Measurements from ENCODE around the gene SIGLEC10.

Gene SIGLEC10

DNA sequence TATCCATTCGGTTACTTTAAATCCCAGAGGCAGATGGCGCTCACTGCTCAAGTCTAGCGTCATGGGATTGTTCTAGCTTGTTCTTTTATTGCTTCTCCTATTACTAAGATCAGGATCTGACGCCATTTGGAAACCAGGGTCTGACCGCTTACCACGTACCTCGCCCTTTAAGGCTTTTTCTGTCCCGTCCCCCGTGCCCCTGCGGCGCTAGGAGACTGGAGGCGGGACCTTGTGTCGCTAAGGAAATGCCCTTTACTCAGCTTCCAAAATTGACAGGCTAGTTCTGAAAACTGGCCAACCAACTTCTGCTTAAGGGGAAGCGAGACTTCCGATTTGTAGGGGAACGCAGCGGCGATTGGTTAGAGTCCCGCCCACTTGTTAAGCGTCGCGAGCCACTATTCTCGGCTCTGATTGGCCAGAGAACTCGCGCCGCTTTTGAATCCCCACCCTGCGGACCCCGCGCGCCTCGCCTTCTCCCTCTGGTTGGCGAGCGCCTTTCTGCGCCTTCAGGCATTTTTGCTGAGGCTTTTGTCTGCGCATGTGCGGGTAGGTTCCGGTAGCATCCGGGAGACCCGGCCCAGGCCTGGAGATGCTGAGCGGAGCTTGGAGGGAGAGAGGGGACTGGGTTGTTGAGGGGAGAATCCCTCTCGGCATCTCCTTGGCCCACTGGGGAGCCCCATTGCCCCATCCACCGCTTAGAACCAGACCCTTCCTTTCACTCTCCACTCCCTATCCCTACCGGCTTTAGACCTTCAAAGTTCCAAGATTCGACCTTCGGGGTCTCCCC is 23.2 kb downstream of the SIGLEC10 start:
- peak; percentile 78 to 93 for DNase-seq (ENCODE audit: low read depth in 2 of 2)

DNA sequence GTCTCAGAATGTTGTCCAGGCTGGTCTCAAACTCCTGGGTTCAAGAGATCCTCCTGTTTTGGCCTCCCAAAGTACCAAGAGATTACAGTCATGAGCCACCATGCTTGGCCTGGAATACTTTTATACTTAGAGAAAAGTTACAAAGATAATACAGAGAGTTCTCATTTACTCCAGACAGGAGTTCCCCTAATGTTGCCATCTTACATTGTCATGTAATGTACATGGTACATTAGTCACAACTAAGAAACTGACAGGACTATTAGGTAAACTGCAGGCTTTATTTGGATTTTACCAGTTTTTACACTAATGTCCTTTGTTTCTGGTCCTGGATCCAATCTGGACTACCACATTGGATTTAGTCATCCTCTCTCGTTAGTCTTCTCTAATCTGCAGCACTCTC is 24.7 kb downstream of the SIGLEC10 start:
- no peak for DNase-seq (ENCODE audit: low read depth in 2 of 2)

DNA sequence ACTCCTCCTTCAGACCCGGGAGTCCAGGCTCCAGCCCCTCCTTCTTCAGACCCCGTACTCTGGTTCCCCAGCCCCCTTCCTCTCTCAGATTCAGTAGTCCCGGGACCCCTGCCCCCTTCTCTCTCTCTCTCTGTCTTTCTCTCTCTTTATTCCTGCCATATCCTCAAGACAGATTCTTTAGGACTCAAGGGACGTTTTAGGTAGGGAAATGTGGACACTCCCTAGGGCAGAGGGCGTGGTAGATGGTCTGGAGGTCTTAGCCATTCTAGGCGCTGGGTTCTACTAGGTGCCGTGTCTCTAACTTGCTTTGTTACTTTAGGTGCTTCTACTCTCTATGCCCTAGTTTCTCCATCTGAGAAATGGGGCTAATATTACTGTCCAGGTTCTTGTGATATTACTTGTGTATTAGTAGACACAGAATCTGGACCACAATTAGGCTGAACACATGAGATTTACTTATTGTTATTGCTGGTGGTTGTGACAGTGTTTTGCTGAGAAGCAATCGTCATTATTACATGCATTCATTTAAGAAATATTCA is 26.3 kb downstream of the SIGLEC10 start:
- DNase-seq (ENCODE audit: low read depth in 2 of 2): no peak

DNA sequence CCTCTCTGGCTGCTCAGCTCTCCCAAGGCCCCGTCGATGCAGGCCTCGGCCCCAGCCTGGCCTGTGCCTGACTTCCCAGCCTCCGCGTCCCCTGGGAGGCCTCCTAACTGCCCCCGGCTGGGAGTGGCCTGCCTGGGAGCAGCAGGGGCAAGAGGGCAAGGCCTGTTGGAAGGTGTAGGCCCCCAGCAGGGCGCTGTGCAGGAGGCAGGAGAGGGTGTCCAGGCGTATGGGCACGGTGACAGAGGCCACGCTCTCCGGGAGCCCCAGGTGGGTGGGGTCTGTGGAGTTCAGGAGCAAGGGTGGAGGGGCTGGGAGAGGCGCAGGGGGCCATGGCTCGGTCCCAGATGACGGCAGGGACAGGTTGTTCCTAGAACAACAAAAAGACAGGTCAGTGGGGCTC is 28.3 kb downstream of the SIGLEC10 start:
- DNase-seq (ENCODE audit: low read depth in 2 of 2): no peak

DNA sequence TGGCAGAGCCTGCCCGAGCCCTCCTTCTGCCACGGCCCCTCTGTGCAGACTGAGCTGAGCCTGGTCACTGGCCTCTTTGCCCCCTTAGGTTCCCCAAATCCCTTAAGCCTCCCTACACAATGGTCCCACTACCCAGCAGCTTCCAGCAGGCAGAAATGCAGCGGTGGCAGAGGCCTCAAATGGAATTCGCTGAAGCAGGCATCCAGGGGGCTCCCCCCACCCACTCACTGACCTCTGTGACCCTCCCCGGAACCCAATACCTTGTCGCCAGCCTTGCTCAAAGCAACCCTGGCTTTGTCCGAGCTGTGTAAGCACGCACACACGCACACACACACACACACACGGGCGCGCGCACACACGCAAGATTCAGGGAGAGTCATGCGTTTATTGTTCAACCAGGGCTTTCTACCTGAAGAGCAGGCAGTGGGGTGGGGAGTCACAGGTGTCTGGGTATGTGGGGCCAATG is 29.5 kb downstream of the SIGLEC10 start, which contains the start of gene LIM2:
Gene LIM2 (minus strand): TSS at position 51 of the 466 bp plus-strand sequence. CDS start 531 bp downstream, outside the sequence.
- DNase-seq (ENCODE audit: low read depth in 2 of 2): no peak

DNA sequence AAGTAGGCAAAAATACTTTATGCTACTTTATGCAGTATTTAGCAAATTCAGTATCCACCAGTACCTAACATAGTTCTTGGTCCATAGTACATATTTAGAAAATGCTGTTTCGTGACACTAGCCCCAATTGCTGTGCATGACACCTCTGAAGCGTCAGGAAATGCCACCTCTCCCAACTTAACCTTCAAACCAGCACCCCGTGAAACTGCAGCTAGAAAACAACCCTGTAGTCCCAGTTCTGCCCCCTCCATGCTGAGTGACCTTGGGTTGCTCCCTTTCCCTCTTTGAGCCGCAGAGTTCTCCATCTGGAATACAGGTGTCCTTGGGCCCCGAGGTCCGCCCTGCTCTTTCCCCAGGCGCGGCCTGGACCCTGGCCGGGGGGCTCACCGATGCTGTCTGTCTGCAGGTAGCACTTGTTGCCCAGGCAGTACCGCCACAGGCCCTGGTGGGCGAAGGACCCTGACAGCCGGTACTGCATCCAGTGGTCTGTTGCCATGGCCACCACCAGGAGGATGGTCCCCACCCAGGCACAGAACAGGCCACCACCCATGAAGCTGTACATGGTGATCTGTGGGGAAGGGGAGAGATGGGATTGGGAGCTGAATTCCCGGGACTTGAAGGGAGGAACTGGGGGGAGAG is 30.4 kb downstream of the SIGLEC10 start:
- no peak for DNase-seq (ENCODE audit: low read depth in 2 of 2)

DNA sequence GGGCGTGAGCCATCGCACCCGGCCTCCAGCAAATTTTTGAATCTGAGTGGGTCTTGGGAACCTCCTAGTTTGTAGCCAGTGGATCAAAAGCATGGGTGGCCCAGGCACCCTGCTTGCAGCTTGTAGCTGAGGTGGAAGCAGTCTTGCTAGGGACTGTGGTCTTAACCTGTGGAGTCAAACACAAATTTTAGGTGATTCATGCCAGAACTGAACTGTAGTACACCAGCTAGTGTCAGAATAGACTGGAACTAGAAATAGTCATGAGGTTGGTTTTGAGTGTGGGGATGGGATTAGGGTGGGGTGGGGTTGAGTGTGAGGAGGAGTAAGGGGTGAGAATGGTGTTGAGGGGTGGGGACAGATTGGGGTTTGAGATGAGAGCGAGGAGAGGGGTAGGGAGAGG is 35.4 kb downstream of the SIGLEC10 start:
- no peak for DNase-seq (ENCODE audit: low read depth in 2 of 2)

DNA sequence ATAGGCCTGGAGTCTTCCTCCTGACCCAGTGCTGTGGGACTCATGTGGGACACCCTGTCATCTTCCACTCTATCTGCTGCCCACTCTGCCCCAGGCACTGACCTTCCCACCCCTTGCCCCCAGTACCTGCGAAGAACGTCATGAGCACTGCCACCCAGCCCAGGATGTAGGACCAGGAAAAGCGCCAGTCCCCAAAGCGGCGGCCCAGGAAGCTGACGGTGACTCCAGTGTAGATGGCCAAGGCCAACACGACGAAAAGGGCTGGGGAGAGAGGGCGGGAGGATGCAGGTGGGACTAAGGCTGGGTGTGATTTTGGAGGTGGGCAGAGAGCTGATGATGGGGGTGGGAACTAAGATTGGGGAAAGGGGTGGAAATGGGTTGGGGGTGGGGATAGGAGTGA is 37.1 kb downstream of the SIGLEC10 start:
- DNase-seq (ENCODE audit: low read depth in 2 of 2): no peak

DNA sequence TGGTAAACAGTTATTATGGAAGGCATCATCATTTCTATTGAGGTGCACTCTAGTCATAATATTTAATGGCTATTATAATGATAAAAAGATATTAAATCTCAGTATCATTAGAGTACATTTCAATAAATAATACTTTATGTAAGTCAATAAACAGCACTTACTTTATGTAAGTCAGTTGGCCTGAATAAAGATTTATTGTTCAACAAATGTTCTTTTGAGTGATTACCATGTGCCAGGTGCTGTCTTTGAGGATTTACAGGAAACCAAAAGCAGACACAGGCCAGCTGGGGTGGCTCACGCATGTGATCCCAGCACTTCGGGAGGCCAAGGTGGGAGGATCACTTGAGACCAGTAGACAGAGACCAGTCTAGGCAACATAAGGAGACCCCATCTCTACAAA is 40.0 kb downstream of the SIGLEC10 start:
- DNase-seq (ENCODE audit: low read depth in 2 of 2): no peak

DNA sequence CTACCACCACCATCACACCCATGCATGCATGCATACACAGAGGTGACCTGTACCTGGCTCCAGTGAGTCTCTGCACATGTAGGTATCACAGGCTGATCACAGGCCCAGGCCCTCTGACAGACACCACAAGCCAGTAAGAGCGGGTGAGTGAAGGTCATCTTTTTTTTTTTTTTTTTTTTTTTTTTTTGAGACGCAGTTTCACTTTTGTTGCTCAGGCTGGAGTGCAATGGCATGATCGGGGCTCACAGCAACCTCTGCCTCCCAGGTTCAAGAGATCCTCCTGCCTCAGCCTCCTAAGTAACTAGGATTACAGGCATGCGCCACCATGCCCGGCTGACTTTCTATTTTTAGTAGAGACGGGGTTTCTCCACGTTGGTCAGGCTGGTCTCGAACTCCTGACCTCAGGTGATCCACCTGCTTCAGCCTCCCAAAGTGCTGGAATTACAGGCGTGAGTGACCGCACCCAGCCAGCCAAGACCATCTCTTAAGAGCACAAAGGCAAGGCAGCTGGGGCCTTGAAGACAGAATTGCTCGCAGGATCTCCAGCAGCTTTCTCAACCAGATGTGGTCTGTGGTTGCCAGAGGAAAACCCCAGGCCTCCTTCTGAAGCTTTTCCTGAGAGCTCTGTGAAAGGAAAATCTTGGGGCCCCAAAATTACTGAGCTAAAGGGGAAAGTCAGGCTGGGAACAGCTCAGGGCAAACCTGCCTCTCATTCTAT is 41.8 kb downstream of the SIGLEC10 start:
- peak in 1 of 2 experiments; percentile 60 for DNase-seq (ENCODE audit: low read depth in 2 of 2)

DNA sequence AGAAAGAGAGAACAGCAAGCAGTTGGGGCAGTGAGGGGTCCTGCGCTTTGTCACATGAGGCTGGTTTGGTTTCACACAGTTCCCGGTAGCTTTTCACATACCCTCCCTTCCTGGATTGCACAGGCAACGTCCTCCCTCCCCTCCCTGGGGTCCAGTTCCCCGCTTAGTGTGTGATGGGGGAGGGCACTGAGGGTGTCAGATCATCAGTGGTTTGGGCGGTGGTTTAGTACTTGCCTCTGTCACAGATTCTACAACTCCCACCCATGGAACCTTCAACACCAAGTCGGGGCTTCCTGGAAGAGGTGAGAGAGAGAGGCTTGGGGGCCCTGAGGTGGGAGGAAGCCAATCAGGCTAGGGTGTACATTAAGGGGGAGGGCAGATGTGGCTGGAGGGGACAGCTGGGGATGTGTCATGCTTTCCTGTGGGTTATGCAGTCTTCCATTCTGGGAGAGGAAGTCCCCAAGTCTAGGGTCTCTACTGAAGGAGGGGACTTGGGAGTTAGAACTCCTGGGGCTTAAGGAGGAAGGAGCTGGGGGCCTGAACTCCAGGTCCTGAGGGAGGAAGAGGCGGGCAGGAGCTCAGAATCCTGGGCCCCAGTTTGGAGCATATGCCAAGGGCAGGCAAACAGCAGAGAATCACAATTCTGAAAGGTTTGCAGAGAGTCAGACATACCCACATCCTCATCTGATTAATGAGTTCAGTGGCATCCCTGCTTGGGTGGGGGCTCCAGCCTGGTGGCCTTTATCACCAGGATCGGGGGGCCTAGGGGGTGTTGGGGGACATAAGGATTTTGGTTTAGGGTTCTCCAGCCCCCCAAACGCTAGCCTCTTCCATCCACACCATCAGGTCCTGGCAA is 44.6 kb downstream of the SIGLEC10 start, which contains the start of gene NKG7:
Gene NKG7 (minus strand): TSS at position 6 of the 856 bp plus-strand sequence. CDS start 119 bp downstream, outside the sequence.
- DNase-seq (ENCODE audit: low read depth in 2 of 2): peak; percentile 56 to 76

DNA sequence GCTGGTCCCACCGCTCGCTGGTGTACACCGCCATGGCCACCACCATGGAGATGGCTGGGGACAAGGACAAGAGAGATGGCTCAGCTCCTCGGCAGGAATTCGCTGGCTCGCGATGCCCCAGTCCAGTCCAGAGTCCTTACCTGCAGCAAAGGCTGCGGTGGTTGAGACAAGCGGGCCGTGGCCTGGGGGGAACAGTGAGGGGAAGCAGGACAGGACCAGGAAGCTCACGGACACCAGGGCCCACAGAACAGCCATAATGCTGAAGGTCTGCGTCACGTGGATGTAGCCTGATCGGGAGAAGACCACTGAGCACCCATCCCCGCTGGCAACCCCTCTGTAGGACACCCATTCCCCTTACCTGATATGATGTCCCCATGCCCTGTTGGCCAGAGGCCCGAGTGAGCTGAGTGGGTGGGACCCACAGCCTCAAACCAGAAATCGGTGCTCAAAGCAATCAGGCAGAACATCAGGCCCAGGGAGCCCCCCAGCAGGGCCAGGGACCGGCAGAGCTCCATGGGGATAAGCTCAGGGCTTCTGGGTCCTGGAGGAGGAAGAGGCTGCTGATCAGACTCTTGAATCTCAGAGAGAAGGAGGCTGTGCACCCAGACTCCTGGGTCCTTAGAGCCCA is 45.3 kb downstream of the SIGLEC10 start:
- DNase-seq (ENCODE audit: low read depth in 2 of 2): no peak

DNA sequence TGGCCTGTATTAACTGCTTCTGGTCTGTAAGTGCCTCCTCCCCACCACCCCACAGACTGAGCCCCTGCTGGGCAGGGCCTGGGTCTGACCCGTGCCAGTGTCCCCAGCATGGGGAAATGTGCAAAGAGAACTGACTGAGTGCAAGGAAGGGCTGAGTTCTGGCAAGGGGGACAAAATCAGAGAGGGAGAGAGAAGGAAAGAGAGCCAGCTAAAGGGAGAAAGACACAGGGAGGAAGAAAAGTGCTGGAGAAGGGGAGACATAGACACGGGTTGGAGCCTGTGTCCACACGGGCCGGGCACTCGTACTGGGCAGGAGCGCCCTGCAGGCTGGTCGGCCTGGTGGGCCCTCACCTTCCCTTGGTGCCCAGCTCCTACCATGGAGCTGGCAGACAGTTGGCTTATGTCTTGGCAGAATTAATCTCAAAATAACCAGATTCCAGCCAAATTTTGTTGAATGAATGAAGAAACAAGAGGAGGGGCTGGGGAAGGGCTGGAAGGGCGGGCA is 46.2 kb downstream of the SIGLEC10 start:
- no peak for DNase-seq (ENCODE audit: low read depth in 2 of 2)

DNA sequence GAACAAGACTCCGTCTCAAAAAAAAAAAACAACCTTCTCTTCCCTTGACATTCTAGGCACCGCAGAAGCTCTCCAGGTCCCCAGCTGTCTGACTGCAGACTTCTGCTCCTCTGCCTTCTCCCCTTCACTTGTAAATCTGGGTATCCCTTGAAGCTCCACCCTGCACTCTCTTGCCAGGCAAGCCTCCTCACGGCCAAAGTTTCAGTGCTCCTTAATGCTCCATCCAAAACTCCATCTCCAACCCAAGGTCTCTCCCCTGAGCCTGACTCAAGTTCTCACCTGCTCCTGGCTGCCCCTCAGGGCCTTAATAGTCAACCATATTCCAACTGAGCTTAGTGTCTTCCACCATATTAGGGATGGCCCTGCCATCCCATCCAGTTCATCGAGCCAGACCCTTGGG is 47.2 kb downstream of the SIGLEC10 start:
- DNase-seq (ENCODE audit: low read depth in 2 of 2): no peak

DNA sequence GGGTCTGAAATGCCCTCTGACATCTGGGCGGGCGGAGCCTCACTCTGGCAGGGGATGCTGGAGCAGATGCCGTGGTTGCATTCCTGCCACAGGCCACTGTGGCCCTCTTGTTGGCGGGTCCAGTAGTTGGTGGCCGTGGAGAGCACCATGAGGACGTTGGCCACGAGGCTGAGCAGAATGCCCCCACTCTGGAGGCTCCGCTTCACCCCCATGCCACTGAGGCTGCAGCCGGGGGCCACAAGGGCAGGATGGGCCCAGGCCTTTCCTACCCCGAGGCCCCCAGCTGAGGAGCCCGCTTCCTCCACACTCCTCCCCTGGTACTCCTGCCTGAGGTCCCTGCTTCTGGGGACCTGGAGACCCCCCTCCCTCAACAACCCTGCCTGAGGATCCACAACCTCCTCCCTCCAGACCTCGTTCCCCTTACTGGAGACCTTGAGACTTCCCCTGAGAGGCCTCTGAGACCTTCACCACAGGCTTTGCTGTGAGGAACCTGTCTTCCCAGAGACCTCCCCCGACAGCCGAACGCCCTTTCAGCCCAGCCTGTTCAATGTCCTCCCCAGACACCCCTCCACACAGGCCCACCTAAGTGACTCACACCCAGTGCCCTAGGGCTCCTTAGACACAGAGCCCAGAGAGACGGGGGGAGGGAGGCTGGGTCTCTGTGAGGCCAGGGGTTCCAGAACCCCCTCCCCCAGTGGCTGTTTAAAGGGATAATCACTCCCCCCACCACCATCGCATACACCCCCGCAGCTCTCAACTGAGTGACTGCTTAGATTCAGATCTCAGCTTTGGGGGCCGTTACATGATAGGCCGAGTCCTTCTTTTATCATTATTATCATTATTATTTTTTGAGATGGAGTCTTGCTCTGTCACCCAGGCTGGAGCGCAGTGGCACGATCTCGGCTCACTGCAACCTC is 48.8 kb downstream of the SIGLEC10 start, which contains the start of gene CLDND2:
Gene CLDND2 (minus strand): TSS at position 638 of the 917 bp plus-strand sequence. CDS start 426 bp downstream, at position 212.
- DNase-seq (ENCODE audit: low read depth in 2 of 2): no peak

DNA sequence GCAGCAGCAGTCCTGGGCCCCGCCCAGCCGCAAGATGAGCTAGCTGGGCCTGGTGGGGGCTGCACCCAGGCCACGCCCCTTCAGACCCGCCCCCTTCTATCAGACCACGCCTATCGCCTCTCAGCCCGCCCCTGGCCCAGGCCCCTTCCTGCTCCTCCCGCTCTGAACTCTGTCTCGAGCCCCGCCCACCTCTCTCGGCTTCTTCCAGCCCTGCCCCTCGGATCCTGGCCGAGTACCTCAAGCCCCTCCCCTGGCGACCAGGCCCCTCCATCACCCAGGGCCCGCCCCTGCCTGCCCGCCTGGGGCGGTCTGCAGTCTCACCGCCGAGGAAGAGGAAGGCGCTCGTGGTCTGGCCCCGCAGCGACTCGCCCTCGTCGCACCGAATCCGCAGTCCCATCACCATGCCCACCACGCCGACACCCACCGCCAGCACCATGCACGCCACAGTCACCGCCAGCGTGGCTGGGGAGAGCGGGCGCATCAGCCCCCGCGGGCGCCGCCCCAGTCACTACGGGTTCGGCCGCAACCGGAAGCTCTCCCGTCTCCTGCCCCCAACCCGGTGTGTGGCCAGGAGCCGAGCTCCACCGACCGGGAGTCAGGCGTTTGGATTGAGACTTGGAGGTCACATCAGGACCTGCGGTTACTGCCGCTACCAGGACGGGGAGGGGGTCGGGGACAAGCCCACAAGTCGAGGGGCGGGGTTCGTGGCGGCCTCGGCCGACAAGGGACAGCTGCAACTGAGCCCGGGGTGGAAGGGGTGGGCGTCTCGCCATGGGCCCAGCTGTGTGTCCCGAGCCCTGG is 49.7 kb downstream of the SIGLEC10 start:
- peak; percentile 97 to 99 for DNase-seq (ENCODE audit: low read depth in 2 of 2)

DNA sequence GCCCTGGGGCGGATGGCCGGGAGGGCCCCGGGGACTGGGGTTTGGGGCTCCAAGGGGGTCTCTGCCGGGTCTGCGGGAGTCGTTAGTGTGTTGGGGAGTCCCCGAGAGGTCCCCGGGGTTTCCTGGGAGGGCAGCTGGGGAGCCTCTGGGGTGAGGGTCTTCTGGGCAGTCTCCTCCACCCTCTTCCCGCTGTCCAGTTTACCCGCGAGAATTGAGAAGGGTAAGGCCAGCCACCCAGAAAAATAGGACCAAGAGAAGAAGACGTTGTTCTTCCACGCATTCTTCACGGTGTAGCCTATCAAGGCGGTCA is 50.2 kb downstream of the SIGLEC10 start:
- no peak for DNase-seq (ENCODE audit: low read depth in 2 of 2)

Data from stimulated activated CD4-positive, alpha-beta T cell treated with anti-CD3 and anti-CD28 coated beads, Interleukin-12 subunit alpha, Interleukin-12 subunit beta, amount 100 ng/mL, for 24 hours (primary cell).